Measurements from ENCODE around the gene ALS2. TPM values are rescaled to one million over a fixed set of nuclear protein-coding genes. Genes with fewer than 3 reads are reported as not detected.
"Not testable (repeated sequence)": the region's sequence is repeated elsewhere in the genome, so short reads cannot be mapped to it uniquely, and the experiment has no call there.

The ALS2 gene
- total and polyA plus RNA-seq, 11 donors, result 12.3 to 45.1 (median 34.7) TPM

DNA sequence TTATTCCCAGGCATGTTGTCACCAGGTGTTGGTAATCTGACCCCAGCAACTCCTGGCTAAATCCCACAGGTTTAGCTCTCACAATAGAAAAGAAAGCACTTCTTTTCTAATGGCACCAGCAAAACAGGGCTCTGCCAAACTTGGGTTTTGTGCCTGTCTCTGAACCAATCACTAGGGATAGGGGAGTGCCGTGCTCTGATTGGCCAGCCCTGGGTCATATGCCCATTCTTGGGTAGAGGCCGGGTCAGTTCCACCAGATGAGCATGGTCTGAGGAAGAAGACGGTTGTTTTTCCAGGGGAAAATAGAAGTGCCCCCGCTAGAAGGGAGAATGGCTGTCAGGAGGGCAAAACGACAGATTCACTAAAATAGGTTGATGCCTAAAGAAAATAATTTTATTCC lies 40.3 kb upstream of the ALS2 start:
- no peaks in the 10 kb centered on the region for H3K27me3 ChIP-seq
- no peak overlapping the region for H3K4me3 ChIP-seq
- H3K4me1 ChIP-seq, result no peaks in the 10 kb centered on the region
- DNase-seq (no peak), ATAC-seq (no peak)
- no peak overlapping the region for H3K27ac ChIP-seq
- H3K36me3 ChIP-seq, result no peaks in the 10 kb centered on the region
- no peaks in the 10 kb centered on the region for H3K9me3 ChIP-seq
- no peak for TF ChIP-seq POLR2A (IDR thresholded peaks at IDR 0.05)
- TF ChIP-seq, protein P1, sequence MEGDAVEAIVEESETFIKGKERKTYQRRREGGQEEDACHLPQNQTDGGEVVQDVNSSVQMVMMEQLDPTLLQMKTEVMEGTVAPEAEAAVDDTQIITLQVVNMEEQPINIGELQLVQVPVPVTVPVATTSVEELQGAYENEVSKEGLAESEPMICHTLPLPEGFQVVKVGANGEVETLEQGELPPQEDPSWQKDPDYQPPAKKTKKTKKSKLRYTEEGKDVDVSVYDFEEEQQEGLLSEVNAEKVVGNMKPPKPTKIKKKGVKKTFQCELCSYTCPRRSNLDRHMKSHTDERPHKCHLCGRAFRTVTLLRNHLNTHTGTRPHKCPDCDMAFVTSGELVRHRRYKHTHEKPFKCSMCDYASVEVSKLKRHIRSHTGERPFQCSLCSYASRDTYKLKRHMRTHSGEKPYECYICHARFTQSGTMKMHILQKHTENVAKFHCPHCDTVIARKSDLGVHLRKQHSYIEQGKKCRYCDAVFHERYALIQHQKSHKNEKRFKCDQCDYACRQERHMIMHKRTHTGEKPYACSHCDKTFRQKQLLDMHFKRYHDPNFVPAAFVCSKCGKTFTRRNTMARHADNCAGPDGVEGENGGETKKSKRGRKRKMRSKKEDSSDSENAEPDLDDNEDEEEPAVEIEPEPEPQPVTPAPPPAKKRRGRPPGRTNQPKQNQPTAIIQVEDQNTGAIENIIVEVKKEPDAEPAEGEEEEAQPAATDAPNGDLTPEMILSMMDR (IDR thresholded peaks at IDR 0.05), result no peak
- intact Hi-C loops (cut with DNase I), result no loop called here
- WGBS, 4 donors, result 75 to 91% (median 90%) methylated on average over 5 of the region's 5 CpGs

- DNase-seq, result no peak
- no peak overlapping the region for H3K27ac ChIP-seq
- no peak overlapping the region for H3K4me3 ChIP-seq
- ATAC-seq, result no peak
- no peaks in the 10 kb centered on the region for H3K27me3 ChIP-seq
- H3K36me3 ChIP-seq, result no peaks in the 10 kb centered on the region
- TF ChIP-seq, protein P1 (IDR thresholded peaks at IDR 0.05), result no peak
- no peak for TF ChIP-seq POLR2A (IDR thresholded peaks at IDR 0.05)
- no peaks in the 10 kb centered on the region for H3K4me1 ChIP-seq
- no peaks in the 10 kb centered on the region for H3K9me3 ChIP-seq
- intact Hi-C loops (cut with DNase I), result no loop called here
- WGBS, 4 donors, result 71 to 82% (median 78%) methylated on average over 4 of the region's 4 CpGs
These were observed 39.8 kb upstream of the ALS2 start for GRCh38 chr2:201820383-201821007.

GRCh38 chr2:201816657-201817575 lies 36.2 kb upstream of the ALS2 start:
- Histone ChIP-seq H3K4me1 (no peaks in the 10 kb centered on the region), H3K27ac (no peak overlapping the region), H3K4me3 (no peak overlapping the region), H3K27me3 (no peaks in the 10 kb centered on the region), H3K9me3 (no peaks in the 10 kb centered on the region), H3K36me3 (no peaks in the 10 kb centered on the region)
- intact Hi-C loops (cut with DNase I), result no loop called here
- no peak for DNase-seq
- no peak for ATAC-seq
- TF ChIP-seq POLR2A (IDR thresholded peaks at IDR 0.05), result no peak
- TF ChIP-seq, protein P1 (IDR thresholded peaks at IDR 0.05), result no peak
- WGBS, 4 donors, result 68 to 90% (median 86%) methylated on average over 4 to 5 of the region's 5 CpGs

- Histone ChIP-seq H3K4me3 (no peak overlapping the region), H3K27ac (no peak overlapping the region), H3K27me3 (no peaks in the 10 kb centered on the region), H3K36me3 (no peaks in the 10 kb centered on the region), H3K9me3 (no peaks in the 10 kb centered on the region), H3K4me1 (no peaks in the 10 kb centered on the region)
- DNase-seq (no peak), ATAC-seq (no peak)
- TF ChIP-seq POLR2A (IDR thresholded peaks at IDR 0.05), result no peak
- TF ChIP-seq, protein P1 (IDR thresholded peaks at IDR 0.05), result no peak
- intact Hi-C loops (cut with DNase I), result no loop called here
- WGBS, 4 donors, result 68 to 78% (median 73%) methylated on average over 9 of the region's 9 CpGs
These were observed 33.4 kb upstream of the ALS2 start for GRCh38 chr2:201813996-201814760.

GRCh38 chr2:201810604-201811003 lies 29.9 kb upstream of the ALS2 start:
- H3K9me3 ChIP-seq; H3K27ac ChIP-seq; ATAC-seq; H3K4me3 ChIP-seq; H3K27me3 ChIP-seq; intact Hi-C loops (cut with DNase I); H3K36me3 ChIP-seq; DNase-seq: not testable (repeated sequence)
- H3K4me1 ChIP-seq, result peaks cover 0 to 18% (median 0%) of the 10 kb centered on the region in 12 donors
- WGBS, 4 donors, result 94 to 98% (median 96%) methylated on average over 7 of the region's 7 CpGs
